ENCODE results near the gene FBXL5.

GRCh38 chr4:15704129-15704528, 49.0 kb upstream of the FBXL5 start:
- no peak for TF ChIP-seq CTCF (IDR thresholded peaks at IDR 0.05)
- no peak for TF ChIP-seq EZH2 (IDR thresholded peaks at IDR 0.05; ENCODE audit: borderline replicate concordance, insufficient read depth, low read depth, low read length, poor library complexity, severe bottlenecking)
